Spleen (tissue), 11 donors: ENCODE data around the gene ERGIC1. TPM values are rescaled to one million over a fixed set of nuclear protein-coding genes. Genes with fewer than 3 reads are reported as not detected.

Experiments used
- DNase-seq: peaks from one replicate; pipeline ENCODE4 v3.0.0-alpha.2; 2020
- H3K27ac ChIP-seq, 8 donors: fragments of 200-600 bp; sonication (generic) in 7 of 8; 1 replicate in 4 of 8; 2 replicates in 4 of 8; pipeline versions ENCODE4 v1.5.0 to v1.8.0; 2016 to 2021; ENCODE audit warnings: inconsistent platforms in 4 of 8, mild to moderate bottlenecking in 4 of 8, moderate library complexity in 1 of 8
- H3K27me3 ChIP-seq, 7 donors: fragments of 200-600 bp; sonication (generic) in 6 of 7; replicated peaks in 1 of 7; 1 replicate in 4 of 7; 2 replicates in 3 of 7; pipeline versions ENCODE4 v1.5.0 to v1.8.0; 2016 to 2021; ENCODE audit warnings: inconsistent platforms in 3 of 7, mild to moderate bottlenecking in 1 of 7
- H3K36me3 ChIP-seq, 6 donors: fragments of 200-600 bp; sonication (generic) in 5 of 6; 1 replicate in 4 of 6; 2 replicates in 2 of 6; pipeline versions ENCODE4 v1.5.0 to v1.8.0; 2016 to 2021; ENCODE audit warnings: inconsistent platforms in 2 of 6
- H3K4me1 ChIP-seq, 6 donors: fragments of 200-600 bp; sonication (generic) in 5 of 6; 1 replicate in 3 of 6; 2 replicates in 3 of 6; pipeline versions ENCODE4 v1.5.0 to v1.8.0; 2016 to 2021; ENCODE audit warnings: inconsistent platforms in 3 of 6
- H3K4me3 ChIP-seq, 8 donors: fragments of 200-600 bp; sonication (generic) in 7 of 8; 1 replicate in 4 of 8; 2 replicates in 4 of 8; pipeline versions ENCODE4 v1.5.0 to v1.8.0; 2016 to 2021; ENCODE audit warnings: inconsistent platforms in 4 of 8, mild to moderate bottlenecking in 4 of 8, moderate library complexity in 2 of 8
- H3K9me3 ChIP-seq, 8 donors: fragments of 200-600 bp; sonication (generic) in 7 of 8; 1 replicate in 4 of 8; 2 replicates in 4 of 8; pipeline versions ENCODE4 v1.5.0 to v1.8.0; 2016 to 2021; ENCODE audit warnings: inconsistent platforms in 4 of 8
- POLR2A ChIP-seq, 3 donors: fragments of 450-650 bp; IDR thresholded peaks; one replicate each; pipeline ENCODE4 v1.5.1; 2017; ENCODE audit warnings: antibody characterized with exemption in 3 of 3, mild to moderate bottlenecking in 1 of 3
- POLR2AphosphoS5 ChIP-seq, 3 donors: sonication (generic); formaldehyde crosslinking; IDR thresholded peaks; one replicate each; pipeline ENCODE4 v1.5.1; 2017; ENCODE audit warnings: antibody characterized with exemption in 3 of 3
- WGBS, 5 donors: extraction: QIAGEN DNeasy Blood & Tissue Kit in 3 of 5; methylation state at CpG; one replicate each; pipeline versions ENCODE4 v1.1.5 to v1.1.7; 2013 to 2018; 5-methylcytosine and 5-hydroxymethylcytosine counted together
- intact Hi-C: fragments of 100-400 bp; cut with DNase I; formaldehyde crosslinking; loops from one replicate; pipeline ENCODE4 v1.15.0; 2023; ENCODE audit warnings: low total_unique reads
- polyA plus RNA-seq, 3 donors: library from polyadenylated mRNA; stranded (reverse); fragments of 200-250 nt; gene quantifications; one replicate each; pipeline ENCODE4 v1.2.1, GENCODE V29; 2013
- total RNA-seq, 7 donors: library from RNA; depleted of rRNA in 3 of 7; stranded (reverse); fragments of >200 nt in 3 of 7; fragmentation: NEBNext Ultra II Directional in 4 of 7; extraction: Animal tissue kit (Norgen Biotek cat#: 25700) in 4 of 7; gene quantifications; one replicate each; pipeline versions ENCODE4 v1.1.0 to v1.2.1, GENCODE V29; 2016 to 2021
- TF ChIP-seq, protein P1 (sequence below), 11 experiments: fragments of 200-600 bp in 7 of 11; fragments of 450-650 bp in 4 of 11; sonication (generic) in 4 of 11; IDR thresholded peaks in 8 of 11; conservative IDR thresholded peaks in 3 of 11; 1 replicate in 7 of 11; 2 replicates in 4 of 11; pipeline versions ENCODE4 v1.4.0 to v1.8.0; 2016 to 2021; ENCODE audit warnings: antibody characterized with exemption in 11 of 11, inconsistent platforms in 4 of 11, mild to moderate bottlenecking in 1 of 11
- donor health status: healthy with polysubstance abuse.
- donor health status: DM: no; HTN: no; CAD: no; lungs with moderate emphysema.
- donor health status: DM: no; HTN: no; CAD: no.
- donor health status: Bipolar disorder and iron deficiency.
- donor health status: healthy.
- donor health status: DM: no; HTN: no; CAD: no.
- donor health status: DM: yes; HTN: yes; CAD: no.

ERGIC1 gene
- total and polyA plus RNA-seq, 10 donors: 36.9 to 166 (median 125) TPM

DNA sequence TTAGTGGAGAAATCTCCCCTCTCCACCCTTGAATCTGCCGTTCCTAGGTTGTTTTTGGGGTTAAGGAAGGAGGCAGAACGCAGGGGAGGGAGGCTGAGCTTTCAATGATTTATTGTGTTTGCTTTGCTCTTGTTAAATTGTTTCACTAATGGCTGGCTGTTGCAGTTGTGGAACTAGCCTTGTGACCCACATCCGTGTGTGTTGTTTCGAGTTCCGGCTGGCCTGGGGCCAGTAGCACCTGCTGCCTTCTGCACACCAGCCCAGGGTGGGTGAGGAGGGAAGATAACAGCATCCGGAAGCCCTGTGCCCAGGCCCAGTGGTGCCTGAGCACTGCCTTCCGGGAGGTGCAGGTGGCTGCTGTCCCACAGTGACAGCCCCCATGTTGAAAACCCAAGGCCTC, 3.6 kb downstream of the ERGIC1 start:
- DNase-seq: peak; percentile 96
- TF ChIP-seq, protein P1, sequence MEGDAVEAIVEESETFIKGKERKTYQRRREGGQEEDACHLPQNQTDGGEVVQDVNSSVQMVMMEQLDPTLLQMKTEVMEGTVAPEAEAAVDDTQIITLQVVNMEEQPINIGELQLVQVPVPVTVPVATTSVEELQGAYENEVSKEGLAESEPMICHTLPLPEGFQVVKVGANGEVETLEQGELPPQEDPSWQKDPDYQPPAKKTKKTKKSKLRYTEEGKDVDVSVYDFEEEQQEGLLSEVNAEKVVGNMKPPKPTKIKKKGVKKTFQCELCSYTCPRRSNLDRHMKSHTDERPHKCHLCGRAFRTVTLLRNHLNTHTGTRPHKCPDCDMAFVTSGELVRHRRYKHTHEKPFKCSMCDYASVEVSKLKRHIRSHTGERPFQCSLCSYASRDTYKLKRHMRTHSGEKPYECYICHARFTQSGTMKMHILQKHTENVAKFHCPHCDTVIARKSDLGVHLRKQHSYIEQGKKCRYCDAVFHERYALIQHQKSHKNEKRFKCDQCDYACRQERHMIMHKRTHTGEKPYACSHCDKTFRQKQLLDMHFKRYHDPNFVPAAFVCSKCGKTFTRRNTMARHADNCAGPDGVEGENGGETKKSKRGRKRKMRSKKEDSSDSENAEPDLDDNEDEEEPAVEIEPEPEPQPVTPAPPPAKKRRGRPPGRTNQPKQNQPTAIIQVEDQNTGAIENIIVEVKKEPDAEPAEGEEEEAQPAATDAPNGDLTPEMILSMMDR (IDR thresholded peaks at IDR 0.05 in 8 of 11, conservative IDR thresholded peaks at IDR 0.05 in 3 of 11): no peak
- TF ChIP-seq POLR2AphosphoS5 (IDR thresholded peaks at IDR 0.05): peak; percentile 91 to 97 (median 94)
- TF ChIP-seq POLR2A (IDR thresholded peaks at IDR 0.05): peak in 2 of 3 donors; percentile 10 to 15
- H3K4me3 ChIP-seq: peak overlapping the region in 4 of 8 donors; percentile 1 to 92 (median 14)
- H3K27me3 ChIP-seq: no peaks in the 10 kb centered on the region
- peaks cover 49 to 94% (median 77%) of the 10 kb centered on the region in 6 donors for H3K4me1 ChIP-seq
- no peaks in the 10 kb centered on the region for H3K9me3 ChIP-seq
- intact Hi-C loops: no loop called here
- H3K27ac ChIP-seq: peak overlapping the region; percentile 61 to 94 (median 91)
- H3K36me3 ChIP-seq: peaks cover 0 to 42% (median 3%) of the 10 kb centered on the region in 6 donors
- WGBS, 5 donors: 2 to 19% (median 10%) methylated on average over 6 to 7 of the region's 7 CpGs

DNA sequence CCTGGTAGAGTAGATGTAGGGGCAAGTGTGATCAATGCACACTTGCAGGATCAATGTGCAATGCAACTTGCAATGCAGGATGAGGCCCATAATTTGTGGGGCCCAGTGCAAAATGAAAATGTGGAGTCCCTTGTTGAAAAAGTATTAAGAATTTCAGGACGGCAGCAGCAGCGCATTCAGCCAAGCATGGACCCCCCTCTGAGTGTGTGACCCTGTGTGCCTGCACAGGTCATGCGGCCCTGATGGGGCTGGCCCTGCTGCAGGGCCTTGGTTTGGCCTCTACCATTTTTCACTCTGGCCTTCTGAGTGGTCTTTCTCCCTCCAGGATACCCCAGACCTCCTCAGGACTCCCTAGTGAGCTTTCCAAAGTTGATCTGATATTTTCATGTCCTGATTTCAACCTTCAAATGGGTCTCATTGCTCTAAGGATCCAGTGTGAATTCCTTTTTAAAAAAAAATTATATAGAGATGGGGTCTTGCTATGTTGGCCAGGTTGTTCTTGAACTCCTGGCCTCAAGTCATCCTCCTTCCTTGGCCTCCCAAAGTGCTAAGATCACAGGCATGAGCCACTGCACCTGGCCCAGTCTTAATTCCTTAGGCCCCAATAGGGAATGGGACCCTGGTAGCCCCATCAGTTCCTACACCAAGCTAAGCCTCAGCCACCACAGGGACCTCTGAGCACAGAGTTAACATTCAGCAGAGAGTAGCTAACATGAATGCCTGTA, 4.3 kb downstream of the ERGIC1 start:
- Histone ChIP-seq H3K27me3 (no peaks in the 10 kb centered on the region), H3K9me3 (no peaks in the 10 kb centered on the region), H3K4me3 (peak overlapping the region in 4 of 8 donors; percentile 1 to 92 (median 13)), H3K36me3 (peaks cover 0 to 44% (median 3%) of the 10 kb centered on the region in 6 donors), H3K4me1 (peaks cover 43 to 92% (median 72%) of the 10 kb centered on the region in 6 donors), H3K27ac (peak overlapping the region; percentile 61 to 94 (median 91))
- TF ChIP-seq, protein P1 (IDR thresholded peaks at IDR 0.05 in 8 of 11, conservative IDR thresholded peaks at IDR 0.05 in 3 of 11): no peak
- TF ChIP-seq POLR2AphosphoS5 (IDR thresholded peaks at IDR 0.05) (no peak), POLR2A (IDR thresholded peaks at IDR 0.05) (no peak)
- intact Hi-C loops: no loop called here
- WGBS, 5 donors: 65 to 88% (median 75%) methylated on average over 3 of the region's 3 CpGs
- DNase-seq: peak; percentile 76

DNA sequence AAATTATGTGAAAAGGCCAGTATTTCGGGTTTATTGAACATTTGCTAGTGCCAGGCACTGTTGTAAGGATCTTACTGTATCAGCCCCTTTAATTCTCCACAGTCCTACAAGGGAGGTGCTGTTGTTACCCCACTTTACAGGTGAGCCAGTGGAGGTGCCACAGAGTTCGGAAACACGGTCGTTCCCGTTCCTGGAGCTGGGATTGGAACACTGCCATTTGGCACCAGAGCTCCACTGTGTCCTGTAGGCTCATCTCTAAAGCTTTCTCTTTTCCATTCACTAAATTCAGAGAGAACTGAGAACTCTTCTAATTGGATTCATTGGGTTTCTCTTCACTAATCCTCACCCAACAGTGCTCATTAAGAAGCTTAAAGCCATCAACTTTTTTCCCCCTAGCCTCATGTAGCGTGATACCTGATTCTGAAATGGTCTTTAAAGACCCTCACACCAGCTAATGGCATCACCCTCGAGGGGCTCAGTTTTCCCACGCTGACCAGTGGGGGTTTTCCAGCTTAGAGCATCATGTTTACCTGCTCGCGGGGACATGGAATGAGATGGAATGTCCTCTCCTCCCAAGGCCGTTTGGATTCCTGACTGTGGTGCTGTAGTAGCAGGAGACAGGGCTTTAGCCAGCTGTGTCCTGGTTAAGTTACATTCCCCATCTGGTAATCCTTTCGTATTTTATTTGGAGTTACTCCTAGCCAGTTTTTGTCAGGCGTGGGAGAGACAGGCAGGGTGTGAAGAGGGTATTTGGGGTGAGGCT, 5.8 kb downstream of the ERGIC1 start:
- Histone ChIP-seq H3K4me3 (no peak overlapping the region), H3K27ac (peak overlapping the region; percentile 36 to 94 (median 74)), H3K36me3 (peaks cover 0 to 58% (median 3%) of the 10 kb centered on the region in 6 donors), H3K4me1 (peaks cover 39 to 98% (median 76%) of the 10 kb centered on the region in 6 donors), H3K9me3 (no peaks in the 10 kb centered on the region), H3K27me3 (no peaks in the 10 kb centered on the region)
- intact Hi-C loops: no loop called here
- peak; percentile 66 for DNase-seq
- TF ChIP-seq POLR2AphosphoS5 (IDR thresholded peaks at IDR 0.05): no peak
- TF ChIP-seq, protein P1 (IDR thresholded peaks at IDR 0.05 in 8 of 11, conservative IDR thresholded peaks at IDR 0.05 in 3 of 11): no peak
- WGBS, 5 donors: 68 to 84% (median 74%) methylated on average over 12 to 13 of the region's 13 CpGs
